D721Med (cell line): ENCODE results near the gene CCDC15.

Source experiments
- DNase-seq: peaks from one replicate; pipeline ENCODE4 v3.0.0; 2011; ENCODE audit warnings: low spot score; ENCODE audit not compliant: insufficient read length
- FAIRE-seq: peaks from 2 replicates; lab custom pipeline; 2011; peaks lifted over from hg19 to GRCh38; lab: Jason Lieb, UNC
- TF ChIP-seq, protein P1 (sequence below): IDR thresholded peaks from 2 replicates; pipeline ENCODE4 v1.5.1; 2012; ENCODE audit warnings: mild to moderate bottlenecking, control low read depth; ENCODE audit not compliant: insufficient read depth; ENCODE audit errors: missing control alignments

Gene CCDC15

DNA sequence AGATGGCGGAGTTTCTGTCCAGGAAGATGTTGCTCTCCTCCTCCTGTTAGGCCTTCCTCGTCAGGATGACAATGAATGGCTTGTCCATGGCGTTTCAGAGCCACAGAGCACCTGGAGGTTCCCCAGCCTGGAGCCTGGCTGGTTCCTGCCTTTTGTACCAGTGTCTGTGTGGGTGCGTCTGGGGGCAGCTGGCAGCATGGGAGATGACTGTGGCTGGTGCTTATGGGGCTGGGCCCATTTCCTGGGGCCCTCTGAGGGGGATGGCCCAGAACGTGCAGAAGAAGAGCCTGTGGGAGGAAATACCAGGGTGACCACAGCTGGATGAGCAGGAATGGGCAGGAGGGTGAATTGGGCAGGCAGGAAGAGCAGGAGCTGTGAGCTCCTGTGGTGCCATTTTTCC, 115.8 kb downstream of the CCDC15 start:
- DNase-seq (no peak), FAIRE-seq (no peak)
- TF ChIP-seq, protein P1, sequence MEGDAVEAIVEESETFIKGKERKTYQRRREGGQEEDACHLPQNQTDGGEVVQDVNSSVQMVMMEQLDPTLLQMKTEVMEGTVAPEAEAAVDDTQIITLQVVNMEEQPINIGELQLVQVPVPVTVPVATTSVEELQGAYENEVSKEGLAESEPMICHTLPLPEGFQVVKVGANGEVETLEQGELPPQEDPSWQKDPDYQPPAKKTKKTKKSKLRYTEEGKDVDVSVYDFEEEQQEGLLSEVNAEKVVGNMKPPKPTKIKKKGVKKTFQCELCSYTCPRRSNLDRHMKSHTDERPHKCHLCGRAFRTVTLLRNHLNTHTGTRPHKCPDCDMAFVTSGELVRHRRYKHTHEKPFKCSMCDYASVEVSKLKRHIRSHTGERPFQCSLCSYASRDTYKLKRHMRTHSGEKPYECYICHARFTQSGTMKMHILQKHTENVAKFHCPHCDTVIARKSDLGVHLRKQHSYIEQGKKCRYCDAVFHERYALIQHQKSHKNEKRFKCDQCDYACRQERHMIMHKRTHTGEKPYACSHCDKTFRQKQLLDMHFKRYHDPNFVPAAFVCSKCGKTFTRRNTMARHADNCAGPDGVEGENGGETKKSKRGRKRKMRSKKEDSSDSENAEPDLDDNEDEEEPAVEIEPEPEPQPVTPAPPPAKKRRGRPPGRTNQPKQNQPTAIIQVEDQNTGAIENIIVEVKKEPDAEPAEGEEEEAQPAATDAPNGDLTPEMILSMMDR: no peak

GRCh38 chr11:125070699-125071254, 116.8 kb downstream of the CCDC15 start:
- TF ChIP-seq, protein P1: no peak
- FAIRE-seq (no peak), DNase-seq (no peak)

- TF ChIP-seq, protein P1: no peak
- FAIRE-seq: no peak
- DNase-seq: no peak
Measured at GRCh38 chr11:125071435-125071834, 117.4 kb downstream of the CCDC15 start.

- FAIRE-seq: no peak
- TF ChIP-seq, protein P1: no peak
- no peak for DNase-seq
Measured at GRCh38 chr11:125071846-125072217, 117.8 kb downstream of the CCDC15 start.

DNA sequence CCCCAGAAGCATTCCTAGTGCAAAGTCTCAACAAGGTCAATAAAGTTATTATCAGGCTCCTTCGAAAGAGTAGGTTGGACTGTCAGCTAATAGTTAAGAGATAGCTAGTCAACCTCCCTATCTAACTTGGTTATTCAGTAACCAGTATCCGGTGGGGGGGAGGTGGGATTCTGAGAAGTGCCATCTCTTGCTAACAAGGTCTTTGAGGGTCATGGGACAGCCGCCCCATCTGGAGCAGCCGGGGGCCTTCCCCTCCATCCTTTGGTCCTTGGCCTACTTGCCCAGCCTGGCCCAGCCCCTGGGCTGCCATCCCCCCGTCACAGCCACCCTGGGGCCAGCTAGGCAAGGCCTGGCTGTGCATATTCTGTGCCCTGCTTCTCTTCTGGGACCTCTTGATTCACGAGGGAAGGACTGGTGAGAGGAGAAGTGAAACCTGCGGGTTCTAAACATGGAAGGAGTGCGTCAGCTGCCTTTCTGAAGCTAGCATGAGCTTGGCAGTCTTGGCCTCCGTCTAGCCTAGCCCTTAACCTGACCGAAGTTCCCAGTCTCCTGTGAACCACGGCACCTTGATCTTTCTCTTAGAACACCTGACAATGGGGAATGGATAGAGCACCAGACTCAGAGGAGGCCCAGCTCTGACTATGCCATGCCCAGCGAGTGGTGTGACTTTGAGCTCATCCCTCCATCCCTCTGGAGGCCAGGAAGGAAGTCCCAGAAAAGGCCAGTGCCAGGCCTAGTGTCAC, 118.4 kb downstream of the CCDC15 start:
- TF ChIP-seq, protein P1: no peak
- FAIRE-seq (no peak), DNase-seq (no peak)

GRCh38 chr11:125072961-125073590, 119.1 kb downstream of the CCDC15 start:
- TF ChIP-seq, protein P1: no peak
- no peak for FAIRE-seq
- no peak for DNase-seq
